Measurements from ENCODE around the gene TSHZ2. TPM values are rescaled to one million over a fixed set of nuclear protein-coding genes. Genes with fewer than 3 reads are reported as not detected.

TSHZ2 gene
- total and polyA plus RNA-seq, 2 donors (not counting 1 experiment from before 2014, with no cell fraction given), result 1.00 to 5.7 TPM

- no peak overlapping the region for H3K27ac Mint-ChIP-seq
- H4K20me1 ChIP-seq (ENCODE audit: control insufficient read depth, insufficient read depth, low read length, poor library complexity, severe bottlenecking), result no peaks in the 10 kb centered on the region
- ChIA-PET CTCF (no interaction called here), POLR2A (interaction anchor here (0.7 kb wide), 1 partner anchor 56 kb away, joined by 3 read pairs; no protein-coding TSS in a partner anchor)
- no peak for DNase-seq
- H3K9me3 Mint-ChIP-seq (ENCODE audit: insufficient read depth), result no peaks in the 10 kb centered on the region
- H3K9me3 ChIP-seq (ENCODE audit: control extremely low read depth in 1 of 3, control insufficient read depth in 2 of 3, insufficient read depth in 1 of 3, low read length in 2 of 3), result peaks cover 0 to 6% (median 0%) of the 10 kb centered on the region in 3 donors
- H3K27me3 Mint-ChIP-seq, result peaks cover 11% of the 10 kb centered on the region
- no peaks in the 10 kb centered on the region for H3K36me3 ChIP-seq (replicated peaks in 1 of 2; ENCODE audit: control extremely low read depth in 1 of 2, control insufficient read depth in 1 of 2, extremely low read depth in 1 of 2, insufficient read depth in 2 of 2, low read length in 1 of 2)
- H3K27me3 ChIP-seq (replicated peaks in 1 of 4; ENCODE audit: control extremely low read depth in 1 of 4, control insufficient read depth in 3 of 4, insufficient read depth in 4 of 4, low read length in 3 of 4), result peaks cover 0 to 6% (median 0%) of the 10 kb centered on the region in 4 experiments
- H3K27ac ChIP-seq (ENCODE audit: low read length in 2 of 2), result no peak overlapping the region
- no peak overlapping the region for H3K4me2 ChIP-seq (replicated peaks; ENCODE audit: low read depth, low read length, poor library complexity, severe bottlenecking)
- H3K4me3 ChIP-seq (ENCODE audit: control extremely low read depth in 1 of 5, extremely low read depth in 1 of 5, insufficient read depth in 1 of 5, low read depth in 2 of 5, low read length in 4 of 5), result no peak overlapping the region
- ATAC-seq (ENCODE audit: low read depth), result no peak
- no peaks in the 10 kb centered on the region for H3K4me1 Mint-ChIP-seq
- WGBS (ENCODE audit: insufficient coverage), result 75% methylated on average over 1 of the region's 3 CpGs
- H2AFZ ChIP-seq (ENCODE audit: insufficient read depth, low read depth, low read length, poor library complexity, severe bottlenecking), result no peak overlapping the region
- intact Hi-C loops (cut with micrococcal nuclease), result no loop called here
- no peak overlapping the region for H3K9ac ChIP-seq (ENCODE audit: low read length)
- H3K4me1 ChIP-seq (ENCODE audit: control insufficient read depth in 2 of 2, insufficient read depth in 2 of 2, low read length in 2 of 2), result no peaks in the 10 kb centered on the region
- no peaks in the 10 kb centered on the region for H3K79me2 ChIP-seq (ENCODE audit: control insufficient read depth, insufficient read depth, low read length)
- TF ChIP-seq EZH2 (IDR thresholded peaks at IDR 0.05; ENCODE audit: borderline replicate concordance, insufficient read depth, low read depth, low read length, poor library complexity, severe bottlenecking), result no peak
- TF ChIP-seq, protein P1, sequence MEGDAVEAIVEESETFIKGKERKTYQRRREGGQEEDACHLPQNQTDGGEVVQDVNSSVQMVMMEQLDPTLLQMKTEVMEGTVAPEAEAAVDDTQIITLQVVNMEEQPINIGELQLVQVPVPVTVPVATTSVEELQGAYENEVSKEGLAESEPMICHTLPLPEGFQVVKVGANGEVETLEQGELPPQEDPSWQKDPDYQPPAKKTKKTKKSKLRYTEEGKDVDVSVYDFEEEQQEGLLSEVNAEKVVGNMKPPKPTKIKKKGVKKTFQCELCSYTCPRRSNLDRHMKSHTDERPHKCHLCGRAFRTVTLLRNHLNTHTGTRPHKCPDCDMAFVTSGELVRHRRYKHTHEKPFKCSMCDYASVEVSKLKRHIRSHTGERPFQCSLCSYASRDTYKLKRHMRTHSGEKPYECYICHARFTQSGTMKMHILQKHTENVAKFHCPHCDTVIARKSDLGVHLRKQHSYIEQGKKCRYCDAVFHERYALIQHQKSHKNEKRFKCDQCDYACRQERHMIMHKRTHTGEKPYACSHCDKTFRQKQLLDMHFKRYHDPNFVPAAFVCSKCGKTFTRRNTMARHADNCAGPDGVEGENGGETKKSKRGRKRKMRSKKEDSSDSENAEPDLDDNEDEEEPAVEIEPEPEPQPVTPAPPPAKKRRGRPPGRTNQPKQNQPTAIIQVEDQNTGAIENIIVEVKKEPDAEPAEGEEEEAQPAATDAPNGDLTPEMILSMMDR (IDR thresholded peaks at IDR 0.05), result no peak
- no peak overlapping the region for H3K4me3 Mint-ChIP-seq
Observed at GRCh38 chr20:53138454-53139262, 166.5 kb downstream of the TSHZ2 start.
